Skeletal muscle cell (primary cell): Measurements from ENCODE around the gene WNT3A.

Source experiments
- DNase-seq: peaks from one replicate; pipeline ENCODE4 v3.0.0-alpha.2; 2010; ENCODE audit warnings: low read depth
- H3K4me3 ChIP-seq: 2 replicates; pipeline ENCODE4 v1.5.1; 2011; ENCODE audit warnings: low read depth, mild to moderate bottlenecking, control low read depth, low read length, moderate library complexity

WNT3A gene

DNA sequence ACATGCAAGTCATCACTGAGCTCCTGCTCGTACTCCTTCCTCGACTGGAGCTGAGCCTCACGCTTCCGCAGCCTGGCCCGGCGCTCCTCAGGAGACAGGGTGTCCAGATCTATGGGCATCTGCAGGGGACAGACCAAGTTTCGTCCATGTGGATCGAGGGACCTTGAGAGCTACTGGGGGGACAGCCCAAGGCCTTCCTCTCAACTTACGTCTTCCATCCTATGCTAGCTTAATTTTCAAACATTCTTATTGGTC lies 99.9 kb downstream of the WNT3A start:
- DNase-seq, result no peak
- H3K4me3 ChIP-seq, result no peak overlapping the region

DNA sequence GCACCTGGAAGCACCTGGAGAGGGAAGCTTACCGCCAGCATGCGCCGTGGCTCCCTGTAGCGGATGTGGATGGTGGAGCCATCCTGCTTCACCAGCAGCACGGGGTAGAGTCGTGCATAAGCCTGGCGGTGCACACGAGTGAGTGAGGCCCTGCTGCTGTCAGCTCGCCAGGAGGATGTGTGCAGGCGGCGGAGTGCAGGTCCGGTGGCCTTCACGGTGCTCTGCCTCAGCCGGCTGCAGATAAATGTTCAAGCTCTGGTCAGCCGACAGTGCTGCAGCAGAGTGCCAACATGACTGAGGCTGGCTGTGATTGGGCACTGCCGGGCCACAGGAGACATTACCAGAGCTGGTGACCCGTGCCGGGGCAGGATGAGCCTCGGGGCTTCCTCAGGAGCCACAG lies 100.8 kb downstream of the WNT3A start:
- H3K4me3 ChIP-seq, result no peak overlapping the region
- no peak for DNase-seq

- peak overlapping the region; percentile 97 for H3K4me3 ChIP-seq
- no peak for DNase-seq
Observed at GRCh38 chr1:228108055-228108690, 101.4 kb downstream of the WNT3A start.

- no peak for DNase-seq
- H3K4me3 ChIP-seq, result peak overlapping the region; percentile 97
Observed at GRCh38 chr1:228108742-228109072, 101.9 kb downstream of the WNT3A start.

- peak; percentile 82 for DNase-seq
- peak within 1 kb of the TSS; percentile 97 for H3K4me3 ChIP-seq
Observed at GRCh38 chr1:228109073-228109961, 102.5 kb downstream of the WNT3A start, which contains the start of gene MRPL55. Gene MRPL55, minus strand, starts transcription at chr1:228109299. Its CDS starts 1,039 bp downstream, at chr1:228108260.

- H3K4me3 ChIP-seq, result peak overlapping the region; percentile 97
- no peak for DNase-seq
Observed at GRCh38 chr1:228109962-228110488, 103.2 kb downstream of the WNT3A start.

- H3K4me3 ChIP-seq, result no peak overlapping the region
- no peak for DNase-seq
Observed at GRCh38 chr1:228110556-228110955, 103.8 kb downstream of the WNT3A start.
